HG03354 (cell line): ENCODE data around the gene DOK7.

Source experiments
- ATAC-seq: cut with Tn5 transposase; IDR thresholded peaks from one replicate; pipeline ENCODE4 v1.9.1; 2021; ENCODE audit warnings: mild to moderate bottlenecking; ENCODE audit not compliant: unreplicated experiment, poor library complexity, severe bottlenecking

Gene DOK7

GRCh38 chr4:3484057-3484973 lies 21.2 kb downstream of the DOK7 start:
- no peak for ATAC-seq

- no peak for ATAC-seq
These were observed 22.1 kb downstream of the DOK7 start for GRCh38 chr4:3485011-3485791.

DNA sequence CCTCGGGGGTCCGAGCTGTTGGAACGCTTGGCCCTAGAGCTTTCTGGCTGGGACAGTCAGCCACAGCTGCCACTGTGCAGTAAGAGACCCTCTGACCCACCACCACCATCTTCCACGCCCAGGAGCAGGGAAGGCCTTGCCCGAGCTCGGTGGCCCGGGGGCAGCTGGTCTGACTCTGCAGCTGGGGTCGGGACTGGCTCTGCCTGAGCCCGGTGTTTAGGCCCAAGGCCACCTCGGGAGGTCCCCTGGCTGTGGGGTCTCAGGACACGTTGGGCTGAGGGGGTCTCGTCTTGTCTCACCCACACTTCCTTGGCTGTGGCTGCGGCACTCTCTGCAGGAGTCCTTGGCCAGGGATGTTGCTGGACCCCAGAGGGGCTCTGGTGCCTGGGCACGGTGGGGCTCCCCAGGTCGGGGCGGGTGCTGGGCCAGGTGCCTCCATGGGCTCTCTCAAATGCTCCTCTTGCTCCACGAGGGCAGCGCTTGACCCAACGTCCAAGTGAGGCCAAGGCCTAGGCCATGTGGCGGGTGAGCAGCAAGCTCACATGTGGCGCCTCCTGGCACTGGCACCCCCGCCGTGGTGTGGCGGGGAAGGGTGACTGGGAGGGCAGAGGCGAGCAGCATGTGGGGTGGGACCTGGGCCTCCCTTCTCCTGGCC lies 22.9 kb downstream of the DOK7 start:
- no peak for ATAC-seq

DNA sequence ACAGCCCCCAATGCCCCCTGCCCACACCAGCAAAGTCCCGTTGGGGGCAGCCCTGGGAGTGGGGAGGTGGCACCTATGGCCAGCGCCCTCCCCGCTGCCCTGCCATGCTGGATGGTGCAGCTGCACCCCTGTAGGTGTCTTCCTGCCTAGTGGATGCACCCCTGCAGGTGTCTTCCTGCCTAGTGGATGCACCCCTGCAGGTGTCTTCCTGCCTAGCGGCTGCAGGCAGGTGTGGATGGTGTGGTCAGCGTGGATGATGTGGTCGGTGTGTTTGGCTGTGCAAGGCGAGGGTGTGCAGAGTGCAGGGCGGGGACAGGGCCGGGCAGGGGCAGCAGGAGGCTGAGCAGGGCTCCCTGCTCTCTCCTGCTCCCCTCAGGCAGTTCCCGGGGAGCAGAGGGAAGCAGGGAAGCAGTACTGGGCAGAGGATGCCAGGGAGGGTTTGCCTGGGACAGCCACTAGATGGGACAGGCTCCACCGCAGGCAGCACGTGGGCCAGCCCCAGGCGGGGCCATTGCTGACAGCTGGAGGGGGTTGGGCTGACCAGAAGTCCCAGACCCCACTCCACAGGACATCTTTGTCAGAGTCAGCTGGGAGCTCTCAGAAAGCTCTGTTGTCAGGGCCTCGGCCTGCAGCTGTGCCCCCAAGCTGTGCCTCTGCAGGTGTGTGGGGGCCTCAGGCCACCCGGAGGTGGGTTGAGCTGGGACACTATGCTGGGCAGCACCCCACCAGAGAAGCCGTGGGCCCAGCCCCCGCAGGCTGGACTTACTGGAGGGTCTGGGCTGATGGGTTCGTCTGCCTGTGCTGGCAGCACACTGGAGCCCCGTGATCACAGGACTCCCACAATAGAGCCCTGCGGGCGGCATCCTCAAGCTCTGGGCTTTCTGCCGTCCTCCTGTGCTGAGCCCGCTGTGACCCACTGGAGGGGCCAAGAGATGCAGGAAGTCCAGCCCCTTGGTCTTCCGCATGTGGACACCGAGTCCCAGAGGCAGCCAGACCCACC lies 23.7 kb downstream of the DOK7 start:
- ATAC-seq, result no peak

DNA sequence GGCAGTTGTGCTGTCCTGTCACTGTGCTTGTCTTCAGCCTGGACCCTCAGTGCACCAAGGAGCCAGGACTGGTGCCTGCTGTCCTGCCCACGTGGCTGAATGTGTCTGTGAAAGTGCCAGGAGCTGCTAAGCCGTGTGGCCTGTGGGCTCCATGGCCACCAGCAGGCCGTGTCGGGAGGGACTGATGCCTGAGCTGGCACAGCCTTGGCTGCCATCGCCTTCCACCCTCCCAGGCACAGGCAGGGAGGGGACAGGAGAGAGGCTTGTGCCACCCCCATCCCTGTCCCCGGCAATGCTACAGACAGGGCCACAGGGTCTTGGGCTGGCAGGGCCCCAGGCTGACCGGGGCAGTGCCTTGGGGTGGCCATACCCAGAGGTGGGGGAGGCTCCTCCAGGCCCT lies 24.8 kb downstream of the DOK7 start:
- ATAC-seq, result no peak

DNA sequence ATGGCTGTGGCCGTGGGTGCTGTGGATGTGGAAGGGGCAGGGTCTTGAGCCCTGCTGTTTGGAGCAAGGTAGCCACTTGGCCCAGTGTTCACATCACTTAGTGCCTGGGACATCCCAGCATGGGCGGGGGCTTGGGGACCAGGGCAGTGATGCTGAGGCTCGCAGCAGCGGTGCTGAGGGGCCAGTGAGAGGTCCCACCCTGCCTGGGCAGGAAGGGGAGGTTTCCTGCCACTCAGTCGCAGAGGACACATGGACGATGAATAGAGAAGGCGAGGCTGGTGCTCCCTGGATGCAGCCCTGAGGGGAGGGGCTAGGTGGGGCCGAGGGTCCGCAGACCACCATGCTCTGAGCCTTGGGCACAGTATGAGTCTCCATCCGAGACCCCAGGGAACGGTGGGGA lies 25.7 kb downstream of the DOK7 start:
- ATAC-seq, result no peak

DNA sequence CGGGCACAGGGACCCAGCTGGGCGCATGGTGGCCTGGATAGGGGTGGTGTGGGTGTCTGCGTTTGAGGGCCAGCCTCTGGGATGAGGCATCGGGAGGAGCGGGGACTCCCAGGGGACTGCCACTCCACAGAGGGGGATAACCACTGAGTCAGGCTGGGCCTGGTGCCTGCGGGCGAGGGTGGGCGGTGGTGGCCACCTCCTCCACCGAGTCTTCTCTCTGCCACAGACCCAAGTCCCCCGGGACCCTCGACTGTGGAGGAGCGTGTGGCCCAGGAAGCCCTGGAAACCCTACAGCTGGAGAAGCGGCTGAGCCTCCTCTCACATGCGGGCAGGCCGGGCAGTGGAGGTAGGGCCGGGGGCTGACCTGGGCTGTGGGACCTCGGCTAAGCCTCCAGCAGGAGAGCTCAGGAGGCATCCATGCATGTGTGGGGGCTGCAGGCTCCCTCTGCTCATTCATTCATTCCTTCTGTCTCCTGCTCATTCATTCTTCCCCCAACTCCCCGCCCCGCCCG lies 26.4 kb downstream of the DOK7 start:
- ATAC-seq, result no peak

DNA sequence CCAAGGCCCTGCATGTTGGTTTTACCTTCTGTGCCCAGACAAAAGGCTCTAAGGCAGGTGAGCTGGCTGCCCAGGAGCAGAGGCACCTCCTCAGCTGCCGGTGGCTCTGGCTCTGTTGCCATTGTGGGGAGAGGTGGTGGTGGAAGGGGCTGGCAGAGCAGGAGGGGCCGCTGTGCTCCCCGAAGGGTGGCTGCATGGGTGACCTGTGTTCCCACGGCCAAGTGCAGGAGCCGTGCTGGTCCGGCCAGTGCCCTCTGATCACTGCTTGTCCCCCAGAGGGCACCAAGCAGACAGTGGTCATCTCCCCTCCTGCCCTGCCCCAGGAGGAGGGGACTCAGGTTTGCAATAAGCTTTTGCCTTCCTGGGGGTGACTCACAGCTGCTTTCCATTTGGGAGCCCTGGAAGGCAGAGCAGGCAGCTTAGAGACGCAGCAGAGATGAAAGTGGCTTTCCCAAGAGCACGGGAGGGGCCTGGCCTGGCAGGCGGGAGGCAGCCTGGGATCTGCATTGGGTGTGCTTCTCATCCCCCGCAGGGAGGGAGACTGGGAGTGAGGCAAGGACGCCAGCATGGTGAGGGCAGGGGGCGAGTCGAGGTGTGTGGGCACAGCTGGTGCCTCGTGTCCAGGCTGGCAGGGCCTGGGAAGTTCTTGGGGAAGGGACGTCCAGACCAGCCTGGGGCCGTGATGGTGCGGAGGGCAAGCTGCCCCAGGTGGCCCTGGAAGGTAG lies 28.7 kb downstream of the DOK7 start:
- no peak for ATAC-seq

GRCh38 chr4:3492741-3493719 lies 29.9 kb downstream of the DOK7 start:
- ATAC-seq, result no peak

DNA sequence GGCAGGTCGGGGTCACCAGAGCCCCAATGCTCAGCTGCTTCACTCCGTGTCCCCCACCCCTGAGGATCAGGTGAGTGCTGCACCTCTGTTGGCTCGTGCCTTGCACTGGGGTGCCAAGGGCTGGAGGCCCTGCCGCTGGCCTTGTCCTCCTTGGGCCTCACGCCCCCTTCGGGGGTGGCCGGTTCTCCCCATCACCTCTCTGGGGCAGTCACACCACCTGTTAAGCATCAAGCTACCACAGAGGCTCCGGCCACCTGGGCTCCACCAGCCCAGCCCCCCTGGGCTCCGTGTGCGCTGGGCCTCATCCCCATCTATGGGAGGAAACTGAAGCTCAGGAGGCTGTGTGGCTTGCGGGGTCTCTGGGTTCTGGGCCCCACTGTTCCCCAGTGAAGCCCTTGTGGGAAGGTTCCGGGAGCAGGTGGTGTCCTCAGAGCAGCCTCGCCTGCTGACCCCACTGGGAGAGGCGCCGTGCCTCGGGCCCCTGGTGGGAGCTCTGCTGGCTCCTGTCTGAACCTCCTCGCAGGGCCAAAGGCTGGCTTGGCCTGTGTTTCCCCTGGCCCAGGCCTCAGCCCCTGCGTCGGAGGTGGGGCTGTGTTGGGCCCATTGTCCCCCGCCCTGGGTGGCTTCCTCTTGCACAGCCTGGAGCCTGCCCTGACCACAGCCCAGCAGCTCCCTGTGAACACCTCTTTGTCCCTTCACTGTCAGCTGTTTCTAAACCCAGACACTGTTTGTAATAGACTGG lies 30.8 kb downstream of the DOK7 start:
- no peak for ATAC-seq

GRCh38 chr4:3494462-3494871 lies 31.4 kb downstream of the DOK7 start:
- ATAC-seq, result no peak

- no peak for ATAC-seq
These were observed 32.3 kb downstream of the DOK7 start for GRCh38 chr4:3495204-3495975.

GRCh38 chr4:3496021-3496420 lies 32.9 kb downstream of the DOK7 start:
- ATAC-seq, result no peak

- no peak for ATAC-seq
These were observed 34.0 kb downstream of the DOK7 start for GRCh38 chr4:3497095-3497494.

- ATAC-seq, result no peak
These were observed 34.6 kb downstream of the DOK7 start for GRCh38 chr4:3497523-3498389.
